Activated naive CD4-positive, alpha-beta T cell treated with Interleukin-2 at 50 U/mL for 16 hours (primary cell): ENCODE results near the gene DEAF1.
"Not testable (repeated sequence)": the region's sequence is repeated elsewhere in the genome, so short reads cannot be mapped to it uniquely, and the experiment has no call there.

Source experiments
- DNase-seq: peaks from one replicate; pipeline ENCODE4 v3.0.0-alpha.2; 2020

The DEAF1 gene

GRCh38 chr11:699753-700152, 4.7 kb upstream of the DEAF1 start:
- no peak for DNase-seq

- no peak for DNase-seq
Measured at GRCh38 chr11:699116-699508, 4.1 kb upstream of the DEAF1 start.

GRCh38 chr11:698493-699115, 3.6 kb upstream of the DEAF1 start:
- no peak for DNase-seq

- DNase-seq = no peak
Measured at GRCh38 chr11:697811-698311, 2.8 kb upstream of the DEAF1 start.

- DNase-seq = no peak
Measured at GRCh38 chr11:696955-697491, 2.0 kb upstream of the DEAF1 start.

- peak; percentile 97 for DNase-seq
Measured at GRCh38 chr11:695538-696248, 671 bp upstream of the DEAF1 start, which contains the start of gene TMEM80. Gene TMEM80, plus strand, starts transcription at chr11:695816. Its CDS starts 12 bp downstream, at chr11:695828.

- DNase-seq = no peak
Measured at GRCh38 chr11:695288-695537, 191 bp upstream of the DEAF1 start.

GRCh38 chr11:693887-694562, 997 bp downstream of the DEAF1 start:
- DNase-seq = no peak

- DNase-seq = no peak
Measured at GRCh38 chr11:693415-693831, 1.6 kb downstream of the DEAF1 start.

- DNase-seq = no peak
Measured at GRCh38 chr11:692824-693414, 2.1 kb downstream of the DEAF1 start.

- DNase-seq = no peak
Measured at GRCh38 chr11:691710-692590, 3.1 kb downstream of the DEAF1 start.

- no peak for DNase-seq
Measured at GRCh38 chr11:690738-691633, 4.0 kb downstream of the DEAF1 start.

- DNase-seq = not testable (repeated sequence)
Measured at GRCh38 chr11:690244-690643, 4.8 kb downstream of the DEAF1 start.

- no peak for DNase-seq
Measured at GRCh38 chr11:689625-690024, 5.4 kb downstream of the DEAF1 start.

GRCh38 chr11:688681-689080, 6.3 kb downstream of the DEAF1 start:
- no peak for DNase-seq

- no peak for DNase-seq
Measured at GRCh38 chr11:687751-688150, 7.3 kb downstream of the DEAF1 start.

- no peak for DNase-seq
Measured at GRCh38 chr11:686451-687243, 8.4 kb downstream of the DEAF1 start.

- no peak for DNase-seq
Measured at GRCh38 chr11:680970-681369, 14.1 kb downstream of the DEAF1 start.

- DNase-seq = no peak
Measured at GRCh38 chr11:680476-680875, 14.5 kb downstream of the DEAF1 start.
